Mucosa of descending colon (tissue), 3 donors: ENCODE results near the gene PXN. TPM values are rescaled to one million over a fixed set of nuclear protein-coding genes. Genes with fewer than 3 reads are reported as not detected.

Experiments used
- ATAC-seq: fragments of 200-7000 bp; cut with Tn5 transposase; one replicate; pipeline ENCODE4 v1.9.1; 2020; ENCODE audit warnings: mild to moderate bottlenecking, moderate library complexity
- DNase-seq, 3 donors: peaks; one replicate each; pipeline ENCODE4 v3.0.0-alpha.2; 2020
- H3K36me3 ChIP-seq: fragments of 200-600 bp; one replicate; pipeline ENCODE4 v1.8.0; 2021; ENCODE audit warnings: low read depth, mild to moderate bottlenecking
- H3K4me1 ChIP-seq: fragments of 200-600 bp; one replicate; pipeline ENCODE4 v1.8.0; 2021; ENCODE audit warnings: low read depth, mild to moderate bottlenecking
- H3K4me3 ChIP-seq: fragments of 200-600 bp; one replicate; pipeline ENCODE4 v1.8.0; 2021; ENCODE audit warnings: mild to moderate bottlenecking
- H3K9me3 ChIP-seq: fragments of 200-600 bp; one replicate; pipeline ENCODE4 v1.8.0; 2021; ENCODE audit warnings: mild to moderate bottlenecking
- CTCF ChIP-seq: fragments of 200-600 bp; IDR thresholded peaks from one replicate; pipeline ENCODE4 v1.8.0; 2022; ENCODE audit warnings: antibody characterized with exemption, mild to moderate bottlenecking
- intact Hi-C, 2 donors: fragments of 100-400 bp; cut with DNase I in 1 of 2; cut with micrococcal nuclease in 1 of 2; formaldehyde crosslinking; loops; one replicate each; pipeline versions ENCODE4 v1.11.0 to v1.11.1; 2022; cut with DNase I, micrococcal nuclease
- long read RNA-seq, 2 donors: library from polyadenylated mRNA; unstranded; transcript quantifications; one replicate each; pipeline ENCODE4 v2.0.0, GENCODE V29; 2019 to 2021
- total RNA-seq, 3 donors: library from RNA; stranded (reverse); fragmentation: NEBNext Ultra II Directional in 2 of 3; extraction: Animal tissue kit (Norgen Biotek cat#: 25700) in 2 of 3; gene quantifications; one replicate each; pipeline versions ENCODE4 v1.2.1 to v1.2.4, GENCODE V29; 2021 to 2023
- donor health status: DM: no; HTN: no; CAD: no; lungs with moderate emphysema.
- donor health status: DM: no; HTN: no; CAD: no.
- donor health status: DM: no; HTN: yes; CAD: no.

The PXN gene
- 100 to 1,000 TPM; 117 to 167 (median 146) TPM for total RNA-seq
- long read RNA-seq, donor 1, partial matches to known transcripts, result 14 of 133 reads
- long read RNA-seq, donor 1, other reads (novel, unspliced or antisense), result 115 of 133 reads
- long read RNA-seq, donor 2, partial matches to known transcripts, result 4 of 39 reads
- long read RNA-seq, donor 2, other reads (novel, unspliced or antisense), result 33 of 39 reads

DNA sequence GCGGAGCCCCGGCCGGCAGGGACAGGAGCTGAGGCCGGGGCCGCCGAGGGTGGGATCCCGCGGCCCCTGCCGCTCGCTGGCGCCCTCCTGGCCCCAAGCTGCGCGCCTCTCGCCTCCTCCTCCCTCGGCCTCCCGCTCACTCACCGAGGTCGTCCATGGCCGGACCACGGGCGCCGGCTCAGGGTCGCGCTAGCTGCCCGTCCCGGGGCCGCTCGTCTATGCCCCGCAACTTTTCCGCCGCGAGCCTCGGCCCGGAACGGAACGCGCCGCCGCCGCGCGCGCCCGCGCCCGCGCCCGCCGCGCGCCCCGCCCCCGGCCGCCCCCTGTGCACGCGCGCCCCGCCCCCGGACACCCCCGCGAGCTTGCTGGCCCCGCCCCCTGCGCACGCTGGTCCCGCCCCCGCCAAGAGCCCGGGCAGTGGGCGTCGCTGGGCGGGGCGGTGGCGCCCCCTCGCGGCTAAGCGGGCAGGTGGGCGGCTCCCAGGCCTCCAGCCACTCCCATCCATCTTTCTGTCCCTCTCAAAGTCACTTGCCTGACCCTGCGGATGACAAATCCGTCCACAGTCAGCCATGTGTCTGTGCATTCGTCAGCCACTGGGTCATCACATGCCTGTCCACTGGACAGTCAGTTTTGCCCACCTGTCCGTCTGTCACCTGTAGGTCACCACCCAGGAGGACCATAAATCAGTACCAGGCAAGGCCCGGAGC is at the start of gene PXN:
PXN (minus strand) TSS at position 258 of the 707 bp plus-strand sequence; CDS start at position 157, 101 bp downstream.
- Histone ChIP-seq H3K4me3 (peak within 1 kb of the TSS; percentile 50), H3K36me3 (no peaks in the 10 kb centered on the region), H3K9me3 (no peaks in the 10 kb centered on the region), H3K4me1 (peaks cover 33% of the 10 kb centered on the region)
- intact Hi-C loops, result loop anchor here (2.0 to 5.0 kb wide), 2 partner anchors 37 to 38 kb away; no protein-coding TSS in a partner anchor
- peak; percentile 94 for ATAC-seq
- peak; percentile 76 for TF ChIP-seq CTCF
- peak; percentile 91 to 94 (median 92) for DNase-seq

DNA sequence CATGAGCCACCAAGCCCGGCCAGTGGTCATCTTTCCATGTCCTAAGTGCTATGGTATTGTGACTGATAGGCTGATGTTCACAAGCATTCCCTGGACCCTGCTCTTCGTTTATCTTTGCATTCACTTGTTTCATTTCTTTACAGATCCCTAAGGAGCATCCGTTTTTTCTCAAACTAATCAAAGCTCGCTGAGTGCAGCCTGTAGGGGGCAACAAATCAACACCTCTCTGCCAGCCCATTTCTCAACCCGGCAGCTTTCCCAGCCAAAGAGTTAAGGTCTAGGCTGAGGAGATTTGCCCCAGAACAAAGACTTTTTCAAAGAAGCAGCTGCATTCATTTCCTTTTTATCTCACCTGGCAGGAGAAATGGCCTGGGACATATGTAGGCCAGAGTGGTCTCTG is 48.7 kb upstream of the PXN start:
- no peak for TF ChIP-seq CTCF
- DNase-seq (no peak), ATAC-seq (no peak)
- Histone ChIP-seq H3K4me3 (no peak overlapping the region), H3K36me3 (peaks cover 4% of the 10 kb centered on the region), H3K9me3 (no peaks in the 10 kb centered on the region), H3K4me1 (peaks cover 8% of the 10 kb centered on the region)
- intact Hi-C loops, result no loop called here

DNA sequence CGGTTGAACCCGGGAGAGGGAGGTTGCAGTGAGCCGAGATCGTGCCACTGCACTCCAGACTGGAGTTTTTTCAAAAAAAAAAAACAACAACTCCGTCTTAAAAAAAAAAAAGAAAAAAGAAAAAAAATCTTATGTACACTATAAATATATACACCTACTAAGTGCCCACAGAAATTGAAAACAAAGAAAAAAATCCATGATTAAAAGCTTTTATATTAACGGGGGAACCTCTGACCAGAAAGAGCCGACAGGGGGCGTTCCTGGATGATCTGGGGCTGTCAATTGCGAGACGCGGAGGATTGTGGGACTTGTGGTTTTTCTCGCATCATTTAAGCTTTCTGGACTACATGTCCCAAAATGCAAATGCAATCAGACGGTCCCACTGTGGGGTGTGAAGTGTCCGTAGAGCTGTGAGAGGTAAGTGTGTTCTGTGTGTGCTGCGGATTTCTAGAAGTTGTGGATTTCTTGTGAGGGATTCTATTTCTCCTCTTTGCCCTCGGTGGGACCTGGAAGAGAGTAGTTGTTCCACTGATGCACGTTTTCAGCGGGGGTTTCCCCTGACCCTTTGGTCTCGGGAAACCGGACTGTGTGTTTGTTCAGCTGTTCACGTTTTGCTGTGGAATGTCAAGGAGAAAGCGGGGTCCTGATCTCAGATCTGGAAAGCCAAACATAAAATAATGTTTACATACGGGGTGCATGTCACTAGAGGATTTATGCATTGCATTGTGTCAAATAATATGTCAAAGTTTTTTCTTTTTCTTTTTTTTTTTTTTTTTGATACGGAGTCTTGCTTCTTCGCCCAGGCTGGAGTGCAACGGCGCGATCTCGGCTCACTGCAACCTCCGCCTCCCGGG is 36.7 kb upstream of the PXN start, which contains the start of gene SIRT4:
SIRT4 (plus strand) TSS at position 360 of the 854 bp plus-strand sequence. CDS start 1,241 bp downstream, outside the sequence.
- DNase-seq (peak; percentile 84 to 98 (median 85)), ATAC-seq (peak; percentile 100)
- Histone ChIP-seq H3K36me3 (no peaks in the 10 kb centered on the region), H3K4me3 (peak within 1 kb of the TSS; percentile 20), H3K9me3 (no peaks in the 10 kb centered on the region), H3K4me1 (no peaks in the 10 kb centered on the region)
- TF ChIP-seq CTCF, result peak; percentile 72
- intact Hi-C loops, result no loop called here

DNA sequence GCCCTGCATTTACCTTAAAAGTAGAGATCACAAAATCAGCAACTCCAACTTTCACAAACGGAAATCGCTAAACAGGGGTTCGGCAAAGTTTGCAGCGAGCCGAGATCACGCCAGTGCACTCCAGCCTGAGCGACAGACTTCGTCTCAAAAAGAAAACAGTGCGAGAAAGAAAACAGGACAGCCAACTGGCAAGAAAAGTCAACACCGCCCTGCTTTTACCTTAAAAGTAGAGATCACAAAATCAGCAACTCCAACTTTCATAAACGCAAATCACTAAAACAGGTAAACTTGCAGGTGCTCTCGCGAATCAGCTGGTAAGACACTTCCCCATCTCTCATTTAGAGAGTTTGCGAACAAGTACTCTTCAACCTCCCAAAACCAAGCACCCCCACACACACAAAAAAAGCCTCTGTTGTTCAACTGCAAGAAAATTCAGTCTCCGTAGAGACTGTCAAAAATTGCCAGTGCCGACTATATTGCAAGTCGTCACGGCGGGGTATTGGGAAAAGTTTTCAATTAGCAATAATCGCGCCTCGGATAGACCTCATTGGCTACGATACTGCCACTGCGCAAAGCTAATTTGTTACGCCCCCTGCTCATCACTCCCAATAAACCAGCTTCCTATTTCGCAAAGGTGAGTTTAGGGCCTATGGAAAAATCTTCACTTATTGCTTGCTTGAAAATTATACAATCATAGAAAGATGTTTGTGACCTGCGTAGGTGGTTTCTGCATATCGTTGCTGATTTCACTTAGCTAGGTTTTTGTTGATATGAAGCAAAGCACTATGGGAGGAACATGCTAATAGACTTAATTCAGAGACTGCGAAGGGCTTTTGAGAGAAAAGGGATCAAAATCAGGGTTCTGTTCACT is 27.4 kb upstream of the PXN start, which contains the start of gene RNU4-1:
RNU4-1 (minus strand) TSS at position 577 of the 871 bp plus-strand sequence.
- ATAC-seq, result peak; percentile 63
- peak in 2 of 3 donors; percentile 54 to 79 for DNase-seq
- H3K4me1 ChIP-seq, result peaks cover 2% of the 10 kb centered on the region
- H3K36me3 ChIP-seq, result no peaks in the 10 kb centered on the region
- no peaks in the 10 kb centered on the region for H3K9me3 ChIP-seq
- H3K4me3 ChIP-seq, result peak within 1 kb of the TSS; percentile 42
- intact Hi-C loops, result no loop called here
- no peak for TF ChIP-seq CTCF

DNA sequence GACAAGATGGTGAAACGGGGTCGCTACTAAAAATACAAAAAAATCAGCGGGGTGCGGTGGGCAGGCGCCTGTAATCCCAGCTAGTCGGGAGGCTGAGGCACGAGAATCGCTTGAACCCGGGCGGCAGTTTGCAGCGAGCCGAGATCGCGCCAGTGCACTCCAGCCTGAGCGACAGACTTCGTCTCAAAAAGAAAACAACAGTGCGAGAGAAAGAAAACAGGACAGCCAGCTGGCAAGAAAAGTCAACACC is 26.8 kb upstream of the PXN start:
- Histone ChIP-seq H3K9me3 (no peaks in the 10 kb centered on the region), H3K4me1 (peaks cover 2% of the 10 kb centered on the region), H3K36me3 (no peaks in the 10 kb centered on the region), H3K4me3 (peak overlapping the region; percentile 42)
- no peak for TF ChIP-seq CTCF
- intact Hi-C loops, result no loop called here
- ATAC-seq (peak; percentile 4), DNase-seq (no peak)
